ENCODE results near the gene MYL11.

GRCh38 chr16:30395992-30396585, 21.5 kb downstream of the MYL11 start:
- no peak for TF ChIP-seq CTCF (IDR thresholded peaks at IDR 0.05 in 2 of 3, conservative IDR thresholded peaks at IDR 0.05 in 1 of 3; ENCODE audit: borderline replicate concordance in 1 of 3, insufficient read depth in 1 of 3, low read depth in 2 of 3, low read length in 2 of 3)
- TF ChIP-seq RAD21 (IDR thresholded peaks at IDR 0.05; ENCODE audit: low read depth), result no peak
- TF ChIP-seq POLR2A (IDR thresholded peaks at IDR 0.05; ENCODE audit: borderline replicate concordance, extremely low read depth, insufficient read depth, insufficient read length), result no peak
